HG02759 (cell line): ENCODE results near the gene DNAJC3.
A peak's percentile ranks its signal among the peaks of the same experiment; 100 is the strongest.

ENCODE experiments used
- ATAC-seq: cut with Tn5 transposase; IDR thresholded peaks from one replicate; pipeline ENCODE4 v1.9.1; 2021; ENCODE audit warnings: mild to moderate bottlenecking, moderate library complexity; ENCODE audit not compliant: unreplicated experiment

DNAJC3 gene

DNA sequence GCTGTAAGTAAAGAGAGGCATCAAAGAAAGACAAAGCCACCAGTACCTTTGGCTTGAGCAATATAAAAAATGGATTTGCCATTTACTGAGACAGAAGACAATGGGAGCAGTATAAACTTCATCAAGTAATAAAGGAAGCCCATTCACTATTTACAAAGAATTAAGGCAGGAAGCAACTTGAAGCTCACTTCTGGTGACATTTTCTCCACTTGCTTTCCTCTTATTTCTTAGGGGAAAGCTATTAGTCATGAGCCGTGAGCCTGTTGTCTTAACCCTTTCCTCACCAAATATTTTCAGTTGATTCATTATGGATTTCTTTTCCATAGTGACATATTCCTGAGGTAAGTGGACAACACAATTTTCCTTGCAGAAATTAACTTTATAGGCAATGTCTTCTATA, 156.8 kb downstream of the DNAJC3 start:
- no peak for ATAC-seq

DNA sequence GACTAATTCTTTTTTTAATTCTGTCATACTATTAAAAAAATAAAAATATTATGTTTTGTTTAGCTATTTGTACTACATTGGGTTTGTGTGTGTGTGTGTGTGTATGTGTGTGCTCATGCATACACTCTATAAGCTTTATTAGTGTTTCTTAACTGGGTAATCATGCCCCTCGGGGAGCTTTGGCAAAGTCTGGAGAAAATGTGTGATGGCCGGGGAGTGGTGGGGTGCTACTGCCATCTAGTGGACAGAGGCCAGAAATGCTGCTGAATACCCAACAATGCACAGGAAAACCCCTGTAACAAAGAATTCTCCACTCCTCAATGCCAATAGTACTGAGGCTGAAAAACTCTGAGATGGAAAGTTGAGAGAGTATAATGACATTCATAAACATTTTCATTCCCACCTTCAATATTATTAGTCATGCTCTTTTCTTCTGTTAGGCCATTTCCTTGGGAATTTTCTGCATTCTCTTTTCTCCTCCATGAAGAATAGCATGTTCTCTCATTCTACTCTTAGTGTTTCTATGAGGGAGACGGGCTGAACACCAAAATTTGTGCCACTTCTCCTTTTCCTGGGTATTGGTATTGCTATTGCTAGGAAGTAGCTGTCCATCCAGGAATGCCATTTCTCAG, 157.3 kb downstream of the DNAJC3 start:
- peak; percentile 96 for ATAC-seq

DNA sequence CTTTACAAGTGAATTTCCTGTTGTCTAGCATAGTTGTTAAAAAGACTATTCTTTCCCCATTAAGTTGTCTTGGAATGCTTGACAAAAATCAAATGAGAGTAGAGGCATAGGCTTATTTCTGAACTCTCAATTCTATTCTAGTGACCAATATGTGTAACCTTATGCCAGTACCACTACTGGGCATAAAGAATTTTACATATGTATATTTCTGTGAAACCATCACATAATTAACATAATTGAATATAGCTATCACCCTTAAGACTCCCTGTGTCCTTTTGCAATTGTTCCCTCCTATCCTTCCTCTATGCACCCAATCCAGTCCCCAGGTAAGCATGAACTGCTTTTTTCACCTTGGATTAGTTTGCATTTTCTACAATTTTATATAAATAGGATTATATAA, 165.0 kb downstream of the DNAJC3 start:
- ATAC-seq = no peak

DNA sequence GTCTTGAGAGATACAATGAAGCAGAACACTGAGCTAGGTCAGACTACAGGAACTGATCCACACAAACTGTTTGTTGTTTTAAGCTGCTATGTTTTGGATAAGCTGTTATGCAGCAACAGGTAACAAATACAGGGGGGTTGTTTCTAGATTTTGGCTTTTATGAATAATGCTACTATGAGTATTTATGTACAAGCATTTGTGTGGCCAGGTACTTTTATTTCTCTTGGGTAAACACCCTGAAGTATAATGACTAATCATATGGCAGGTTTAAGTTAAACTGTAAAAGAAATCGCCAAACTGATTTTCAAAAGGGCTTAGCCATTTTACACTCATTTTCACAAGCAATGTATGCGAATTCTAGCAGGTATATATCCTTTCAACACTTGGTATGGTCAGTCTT, 166.0 kb downstream of the DNAJC3 start:
- no peak for ATAC-seq
